COLO668 (cell line): ENCODE results near the gene MMP11.
"Not testable (repeated sequence)": the region's sequence is repeated elsewhere in the genome, so short reads cannot be mapped to it uniquely, and the experiment has no call there.

Experiments used
- DNase-seq: peaks from one replicate; lab custom pipeline; 2025; ENCODE audit not compliant: unreplicated experiment; lab: John Stamatoyannopoulos, UW

MMP11 gene, protein sequence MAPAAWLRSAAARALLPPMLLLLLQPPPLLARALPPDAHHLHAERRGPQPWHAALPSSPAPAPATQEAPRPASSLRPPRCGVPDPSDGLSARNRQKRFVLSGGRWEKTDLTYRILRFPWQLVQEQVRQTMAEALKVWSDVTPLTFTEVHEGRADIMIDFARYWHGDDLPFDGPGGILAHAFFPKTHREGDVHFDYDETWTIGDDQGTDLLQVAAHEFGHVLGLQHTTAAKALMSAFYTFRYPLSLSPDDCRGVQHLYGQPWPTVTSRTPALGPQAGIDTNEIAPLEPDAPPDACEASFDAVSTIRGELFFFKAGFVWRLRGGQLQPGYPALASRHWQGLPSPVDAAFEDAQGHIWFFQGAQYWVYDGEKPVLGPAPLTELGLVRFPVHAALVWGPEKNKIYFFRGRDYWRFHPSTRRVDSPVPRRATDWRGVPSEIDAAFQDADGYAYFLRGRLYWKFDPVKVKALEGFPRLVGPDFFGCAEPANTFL

DNA sequence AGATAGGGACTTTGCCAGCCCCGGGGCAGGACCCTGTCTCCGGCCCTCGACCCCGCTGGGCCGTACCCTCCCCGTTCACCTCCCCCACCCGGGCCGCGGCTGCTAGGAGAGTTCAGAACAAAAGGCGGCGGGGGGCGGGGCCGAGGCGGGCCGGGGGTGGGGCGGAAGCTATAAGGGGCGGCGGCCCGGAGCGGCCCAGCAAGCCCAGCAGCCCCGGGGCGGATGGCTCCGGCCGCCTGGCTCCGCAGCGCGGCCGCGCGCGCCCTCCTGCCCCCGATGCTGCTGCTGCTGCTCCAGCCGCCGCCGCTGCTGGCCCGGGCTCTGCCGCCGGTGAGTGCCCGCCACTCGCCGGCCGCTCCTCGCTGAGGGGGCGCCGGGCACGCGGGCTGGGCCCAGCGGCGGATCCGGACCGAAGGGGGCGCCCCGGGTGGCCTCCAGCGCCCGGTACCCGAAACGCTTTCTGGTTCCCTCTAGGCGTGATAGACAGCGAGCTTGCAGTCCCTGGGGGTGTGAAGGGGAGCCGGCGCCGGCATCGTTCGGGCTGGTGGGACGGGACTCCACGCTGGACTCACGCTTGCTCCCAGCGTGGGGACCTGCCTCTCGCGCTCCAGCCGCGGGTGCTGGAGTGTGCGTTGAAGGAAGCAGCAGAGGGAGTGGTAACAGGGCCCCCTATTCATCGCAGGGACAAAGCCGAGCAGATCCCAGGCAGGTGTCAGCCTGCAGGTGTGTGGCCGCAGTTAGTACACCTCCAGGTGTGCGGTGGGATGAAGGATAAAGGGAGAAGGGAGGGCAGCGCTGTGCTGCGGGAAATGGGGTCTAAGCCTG lies at the start of gene MMP11:
Gene MMP11 (plus strand): TSS at position 201 of the 825 bp plus-strand sequence. CDS start 22 bp downstream, at position 223.
- peak; percentile 85 for DNase-seq

DNA sequence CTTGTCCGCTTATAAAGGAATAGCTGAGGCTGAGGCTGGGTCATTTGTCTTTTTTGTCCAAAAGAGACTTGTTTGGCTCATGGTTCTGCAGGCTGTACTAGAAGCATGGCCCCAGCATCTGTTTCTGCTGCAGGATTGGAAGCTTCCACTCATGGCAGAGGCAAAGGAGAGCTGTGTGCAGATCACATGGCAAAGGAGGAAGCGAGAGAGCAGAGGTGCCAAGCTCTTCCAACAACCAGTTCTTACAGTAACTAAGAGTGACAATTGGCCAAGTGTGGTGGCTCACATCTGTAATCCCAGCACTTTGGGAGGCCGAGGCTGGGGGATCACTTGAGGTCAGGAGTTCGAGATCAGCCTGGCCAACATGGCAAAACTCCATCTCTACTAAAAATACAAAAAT lies 44.5 kb upstream of the MMP11 start:
- DNase-seq: not testable (repeated sequence)

DNA sequence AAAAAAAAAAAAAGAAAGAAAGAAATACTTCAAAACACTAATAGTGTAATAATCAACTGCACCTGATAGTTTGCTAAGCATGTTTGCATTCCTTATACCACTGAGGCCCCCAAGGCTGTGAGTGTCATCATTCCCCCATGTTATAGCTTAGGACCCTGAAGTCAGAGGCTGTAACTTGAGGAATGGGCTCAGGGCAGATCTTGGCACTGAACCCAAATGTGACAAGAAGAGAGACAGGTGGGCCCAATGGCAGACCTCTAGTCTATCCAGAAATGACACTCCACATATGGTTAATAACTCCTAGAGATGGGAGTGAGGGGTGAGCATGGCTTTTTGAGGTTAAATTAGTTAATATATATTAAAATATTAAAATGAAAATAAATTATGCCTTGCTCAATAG lies 35.0 kb upstream of the MMP11 start:
- no peak for DNase-seq

DNA sequence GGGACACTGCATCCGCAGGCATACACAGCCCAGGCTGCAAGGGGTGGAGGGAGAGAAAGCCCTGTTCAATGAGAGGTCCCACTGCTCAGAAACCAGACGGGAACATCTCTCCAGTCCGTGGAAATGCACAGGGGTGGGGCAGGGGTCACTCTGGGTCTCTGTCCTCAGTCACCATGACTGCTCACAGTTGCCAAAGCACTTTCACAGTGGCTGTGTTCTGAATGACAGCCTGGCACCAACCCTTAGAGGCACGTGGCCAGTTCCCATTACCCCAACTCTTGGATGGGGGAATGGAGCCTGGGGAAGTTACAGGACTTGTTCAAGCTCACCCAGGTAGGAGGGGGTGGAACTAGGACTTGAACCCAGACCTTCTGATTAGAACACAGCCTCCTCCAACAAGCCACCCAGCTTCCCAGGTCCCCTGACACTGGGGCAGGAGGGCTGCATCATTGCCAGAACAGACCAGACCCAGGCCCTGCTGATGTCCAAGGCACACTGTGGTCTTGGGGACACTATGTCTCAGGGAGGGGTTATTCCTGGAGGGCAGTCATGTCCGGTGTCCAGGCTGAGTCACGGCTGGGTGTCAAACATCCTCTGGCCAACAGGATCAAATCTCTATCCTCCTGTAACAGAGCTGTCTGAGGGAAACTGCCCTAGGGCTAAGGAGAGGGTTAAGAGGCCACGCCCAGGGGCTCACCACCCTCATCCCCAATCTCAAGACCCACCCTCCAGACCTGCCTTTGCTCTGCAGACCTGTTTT lies 30.0 kb upstream of the MMP11 start:
- no peak for DNase-seq

DNA sequence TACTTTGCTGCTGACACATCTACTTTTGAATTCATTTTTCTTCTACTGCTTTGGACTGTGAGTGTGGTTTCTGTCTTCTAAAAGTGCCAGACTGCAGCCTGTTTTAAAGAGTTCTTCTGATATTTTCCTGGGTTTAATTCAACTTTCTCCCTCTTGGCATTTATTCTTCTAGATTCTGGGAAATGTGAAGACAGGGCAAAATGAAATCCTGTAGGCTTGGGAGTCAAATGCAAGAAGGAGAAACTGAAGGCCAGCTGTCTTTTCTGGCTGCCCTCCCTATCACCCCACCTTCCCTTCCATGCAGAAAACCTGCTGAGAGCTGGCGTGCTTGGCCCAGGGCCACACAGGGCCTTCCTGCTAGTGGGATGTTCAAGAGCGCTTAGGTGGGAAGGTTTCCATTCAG lies 29.3 kb upstream of the MMP11 start:
- DNase-seq: no peak

DNA sequence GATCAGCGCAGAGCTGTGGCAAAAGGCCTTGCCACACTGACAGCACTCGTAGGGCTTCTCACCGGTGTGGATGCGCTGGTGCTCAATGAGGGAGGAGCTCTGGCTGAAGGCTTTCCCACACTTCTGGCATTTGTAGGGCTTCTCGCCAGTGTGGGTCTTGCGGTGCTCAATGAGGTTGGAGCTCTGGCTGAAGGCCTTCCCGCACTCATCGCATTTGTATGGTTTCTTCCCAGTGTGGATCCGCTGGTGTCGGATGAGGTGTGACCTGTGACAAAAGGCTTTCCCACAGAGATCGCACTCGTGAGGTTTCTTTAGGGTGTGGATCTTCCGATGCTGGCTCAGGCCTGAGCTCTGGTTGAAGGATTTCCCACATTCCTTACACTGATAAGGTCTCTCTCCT lies 28.6 kb upstream of the MMP11 start:
- DNase-seq: no peak

DNA sequence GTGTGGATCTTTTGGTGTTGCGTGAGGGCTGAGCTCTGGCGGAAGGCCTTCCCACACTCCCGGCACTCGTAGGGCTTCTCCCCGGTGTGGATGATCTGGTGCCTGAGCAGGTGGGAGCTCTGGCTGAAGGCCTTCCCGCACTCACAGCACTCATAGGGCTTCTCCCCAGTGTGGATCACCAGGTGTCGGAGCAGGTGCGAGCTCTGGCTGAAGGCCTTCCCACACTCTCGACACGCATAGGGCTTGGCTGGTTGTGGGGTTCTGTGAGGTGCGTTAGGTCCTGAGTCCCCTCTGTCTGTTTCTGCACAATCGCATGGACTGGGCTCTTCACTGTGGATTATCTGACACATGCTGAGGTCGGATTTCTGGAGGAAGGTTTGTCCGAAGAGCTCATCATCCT lies 28.2 kb upstream of the MMP11 start:
- no peak for DNase-seq

DNA sequence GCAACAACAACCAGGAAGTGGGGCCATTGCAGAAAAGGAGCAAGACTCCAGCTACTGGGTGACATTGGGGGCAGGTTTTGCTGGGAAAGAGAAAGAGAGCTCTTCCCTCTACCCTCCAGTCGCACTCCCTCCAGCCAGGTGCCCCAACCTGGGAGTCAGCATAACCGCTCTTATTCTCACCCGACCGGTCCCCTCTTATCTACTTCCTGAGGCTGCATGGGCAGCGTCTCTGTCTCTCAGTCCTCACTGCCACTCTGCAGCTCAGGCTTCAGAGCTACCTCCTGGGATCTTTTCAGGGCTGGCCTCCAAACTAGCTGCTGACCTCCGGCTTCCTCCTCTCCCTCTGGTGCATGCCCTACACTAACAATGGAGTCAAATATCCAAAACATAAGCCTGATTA lies 26.9 kb upstream of the MMP11 start:
- DNase-seq: no peak

DNA sequence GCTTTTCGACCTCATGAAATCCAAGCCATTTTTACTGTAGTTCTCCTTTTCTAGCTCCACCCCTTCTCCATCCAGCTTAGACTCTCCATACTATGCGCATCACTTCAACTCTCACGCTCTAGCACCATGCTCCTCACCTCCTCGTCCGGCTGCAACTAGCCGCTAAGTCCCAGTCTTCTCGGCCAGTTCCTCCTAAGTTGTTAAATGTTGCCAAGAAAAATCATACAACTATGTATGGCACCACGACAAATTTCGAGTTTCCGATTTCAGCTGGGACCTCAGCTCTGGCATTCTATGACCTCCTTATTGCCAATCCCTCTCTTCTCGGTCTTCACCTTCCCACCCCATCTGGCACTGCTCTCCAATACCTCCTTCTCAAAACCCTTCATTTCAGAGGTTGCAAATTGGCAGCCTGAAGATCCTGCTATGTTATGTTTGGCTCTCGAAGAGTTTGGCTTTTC lies 22.8 kb upstream of the MMP11 start:
- DNase-seq: no peak

DNA sequence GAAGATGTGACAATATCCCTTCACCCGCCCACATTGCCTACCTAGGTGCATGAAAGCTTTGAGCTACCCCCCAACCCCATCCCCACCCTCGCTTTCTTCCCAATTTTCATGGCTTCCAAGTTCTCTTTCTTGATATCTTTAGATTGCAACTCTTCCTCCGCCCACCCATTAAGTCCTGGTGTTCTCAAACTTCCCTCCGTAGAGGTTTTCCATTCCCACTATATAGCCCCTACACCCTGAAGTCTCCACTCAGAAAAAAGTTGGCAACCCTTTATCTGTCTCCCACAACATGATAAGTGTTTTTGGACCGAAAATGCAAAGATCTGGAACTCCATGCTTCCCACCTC lies 22.3 kb upstream of the MMP11 start:
- no peak for DNase-seq

DNA sequence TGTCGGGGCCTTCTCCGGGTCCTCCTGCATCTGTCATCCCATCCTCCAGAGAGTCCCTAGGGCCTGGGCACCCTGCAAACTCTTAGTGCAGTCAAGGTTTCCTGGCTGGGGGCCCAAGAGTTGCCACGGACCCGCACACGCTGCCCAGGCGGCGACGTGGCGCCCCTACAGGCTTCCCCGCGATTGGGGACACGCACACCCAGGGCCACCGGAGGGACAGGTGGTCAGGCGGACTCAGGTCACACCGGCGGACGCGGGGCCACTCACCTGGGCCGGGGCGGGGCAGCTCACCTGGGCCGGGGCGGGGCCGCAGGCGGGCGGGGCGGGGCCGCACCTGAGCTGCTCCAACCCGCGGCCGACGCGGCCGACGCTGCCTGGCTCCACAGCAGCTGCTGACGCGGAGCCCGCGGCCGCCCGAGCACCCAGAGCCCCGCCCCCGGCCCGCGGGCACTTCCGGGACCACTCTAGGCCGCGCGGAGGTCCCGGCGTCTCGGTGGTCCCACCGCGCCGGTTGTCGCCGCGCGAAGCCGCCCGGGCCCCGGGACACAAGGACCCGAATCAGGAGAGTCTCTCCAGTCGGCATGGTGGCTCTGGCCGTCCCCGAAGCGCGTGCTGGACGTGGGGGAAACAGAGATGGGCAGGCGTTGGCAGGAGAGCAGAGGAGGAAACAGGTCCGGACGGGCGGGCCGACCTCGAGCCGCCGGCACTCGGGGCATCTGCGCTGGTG lies 21.8 kb upstream of the MMP11 start, which contains the start of gene ZNF70:
Gene ZNF70 (minus strand): TSS at position 399 of the 727 bp plus-strand sequence. CDS start 5,972 bp downstream, outside the sequence.
- DNase-seq: peak; percentile 97

DNA sequence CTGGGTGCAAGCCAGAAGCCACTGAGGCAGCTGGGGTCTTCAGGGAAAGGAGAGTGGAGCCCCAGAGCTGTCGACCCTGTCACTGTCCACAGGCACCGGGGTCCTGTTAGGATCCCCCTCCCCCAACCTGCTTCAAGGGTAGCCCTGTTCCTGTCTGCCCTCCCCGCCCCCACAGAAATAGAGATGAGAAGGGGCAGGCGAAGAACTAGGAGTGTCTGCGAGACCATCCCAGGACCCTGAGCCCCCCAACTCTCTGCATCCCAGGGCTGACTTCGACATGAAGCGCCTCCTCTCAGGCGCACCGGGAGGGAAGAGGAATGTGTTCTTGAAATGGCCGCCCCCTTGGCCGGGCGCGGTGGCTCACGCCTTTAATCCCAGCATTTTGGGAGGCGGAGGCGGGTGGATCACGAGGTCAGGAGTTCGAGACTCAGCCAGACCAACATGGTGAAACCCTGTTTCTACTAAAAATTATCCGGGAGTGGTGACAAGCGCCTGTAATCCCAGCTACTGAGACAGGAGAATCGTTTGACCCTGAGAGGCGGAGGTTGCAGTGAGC lies 21.1 kb upstream of the MMP11 start:
- peak; percentile 38 for DNase-seq

DNA sequence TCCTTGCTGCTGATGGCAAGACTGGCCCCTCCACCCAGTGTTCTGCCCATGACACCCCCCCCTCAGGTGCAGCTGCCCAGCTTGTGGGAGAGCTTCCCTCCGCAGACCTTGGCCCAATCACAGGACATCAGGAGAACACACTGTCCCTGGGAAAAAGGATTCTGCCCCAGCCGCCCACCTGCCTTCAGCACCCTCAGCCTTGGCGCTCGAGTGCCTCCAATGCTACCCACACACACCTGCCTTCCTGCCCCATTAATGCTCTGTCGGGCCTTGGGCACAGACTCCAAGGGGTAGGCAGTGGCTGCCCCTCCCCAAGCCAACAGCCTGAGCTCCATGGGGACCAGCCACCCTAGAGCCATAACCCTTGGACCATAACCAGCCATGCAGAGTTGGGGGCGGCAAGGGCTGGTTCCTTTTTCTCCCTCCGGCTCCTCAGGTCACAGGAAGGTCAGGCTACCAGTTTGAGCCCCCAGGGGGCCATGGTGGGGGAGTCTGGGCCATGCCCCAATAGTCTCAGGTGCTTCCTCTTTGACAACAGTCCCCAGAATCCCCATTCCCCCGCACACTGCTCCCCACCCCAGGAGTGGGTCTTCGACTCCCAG lies 20.5 kb upstream of the MMP11 start:
- peak; percentile 23 for DNase-seq

DNA sequence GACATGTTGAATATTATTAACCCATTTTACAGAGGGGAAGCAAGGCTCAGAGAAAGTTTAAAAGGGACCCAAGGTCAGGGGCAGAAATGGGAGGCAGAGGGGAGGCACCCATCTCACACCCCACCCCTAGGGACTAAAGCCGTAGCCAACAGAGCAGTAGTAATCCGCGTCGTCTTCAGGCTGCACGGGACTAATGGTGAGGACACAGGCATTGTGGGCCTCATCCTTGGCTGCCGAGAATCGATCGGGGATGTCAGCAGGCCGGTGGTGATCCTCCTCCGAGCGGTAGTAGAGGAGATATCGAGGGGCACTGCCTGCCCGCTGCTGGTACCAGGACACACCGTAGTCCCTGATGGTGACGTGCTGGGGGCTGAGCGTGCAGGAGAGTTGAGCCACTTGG lies 19.9 kb upstream of the MMP11 start:
- no peak for DNase-seq

DNA sequence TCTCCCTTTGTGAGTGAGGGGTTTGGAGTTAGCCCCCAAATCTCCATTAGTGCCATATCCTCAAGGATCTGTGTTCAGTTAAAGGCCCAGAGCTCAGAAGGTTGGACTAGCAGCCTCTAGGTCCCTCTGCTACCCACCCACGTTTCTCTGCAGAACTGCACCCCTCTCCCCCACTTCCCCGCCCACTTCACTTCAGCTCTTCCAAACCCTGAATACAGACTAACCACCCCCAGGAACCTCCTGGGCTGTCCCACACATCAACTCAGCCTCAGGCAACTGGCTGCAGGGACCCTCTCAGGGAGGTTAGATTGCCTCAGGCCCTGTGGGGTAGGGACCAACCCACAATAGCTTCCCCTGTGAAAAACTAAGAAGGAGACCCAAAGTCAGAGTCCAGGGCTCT lies 19.3 kb upstream of the MMP11 start:
- DNase-seq: no peak

DNA sequence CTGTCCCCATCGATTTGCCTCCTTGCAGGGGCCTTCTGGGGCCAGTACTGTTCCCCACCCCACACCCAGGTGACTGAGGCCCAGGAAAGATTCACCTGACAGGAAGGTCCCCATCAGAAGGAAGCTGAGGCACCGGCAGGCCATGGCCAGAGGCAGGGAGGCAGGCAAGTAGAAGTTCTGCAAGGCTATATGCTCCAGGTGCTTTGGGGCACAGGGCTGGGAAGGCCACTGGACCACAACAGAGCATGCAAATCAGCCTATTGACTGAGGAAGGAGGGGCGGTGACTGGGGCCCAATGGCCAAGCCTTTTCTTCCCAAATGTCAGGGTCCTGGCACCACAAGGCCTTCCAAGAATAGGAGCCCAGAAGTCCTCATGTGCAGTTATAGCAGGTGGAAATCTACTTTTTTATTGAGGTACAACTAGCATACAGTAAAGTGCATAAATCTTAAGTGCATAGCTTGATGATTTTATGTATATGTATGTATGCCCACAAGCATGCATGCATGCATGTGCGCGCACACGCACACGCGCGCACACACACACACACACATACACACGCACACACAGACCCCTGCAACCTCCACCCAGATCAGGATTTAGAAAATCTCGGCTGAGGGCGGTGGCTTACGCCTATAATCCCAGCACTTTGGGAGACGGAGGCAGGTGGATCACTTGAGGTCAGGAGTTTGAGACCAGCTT lies 18.3 kb upstream of the MMP11 start, which contains the start of gene VPREB3:
Gene VPREB3 (minus strand): TSS at position 206 of the 700 bp plus-strand sequence. CDS start 62 bp downstream, at position 144.
- DNase-seq: no peak

DNA sequence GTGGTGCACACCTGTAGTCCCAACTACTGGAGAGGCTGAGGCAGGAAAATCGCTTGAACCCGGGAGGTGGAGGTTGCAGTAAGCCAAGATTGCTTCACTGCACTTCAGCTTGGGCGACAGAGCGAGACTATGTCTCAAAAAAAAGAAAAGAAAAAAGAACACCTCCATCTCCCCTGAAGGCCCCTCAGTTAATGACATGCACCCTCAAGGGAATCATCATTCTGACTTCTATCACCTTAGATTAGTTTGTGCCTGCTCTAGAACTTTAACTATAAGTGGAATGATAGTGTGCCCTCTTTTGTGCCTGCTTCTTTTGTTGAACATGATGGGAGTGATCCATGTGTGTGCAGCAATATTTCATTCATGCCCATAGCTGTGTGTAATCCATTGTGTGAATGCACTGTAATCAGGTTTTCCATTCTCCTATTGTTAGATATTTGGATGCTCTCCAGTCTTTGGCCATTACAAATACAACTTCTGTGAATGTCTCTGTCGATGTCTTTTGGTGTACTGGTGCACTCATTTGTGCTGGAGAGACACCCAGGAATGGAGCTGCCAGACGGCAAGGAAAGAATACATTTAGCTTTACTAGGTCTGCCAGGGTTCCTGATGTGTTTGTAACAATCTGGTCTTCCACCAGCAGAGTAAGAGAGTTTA lies 17.5 kb upstream of the MMP11 start:
- no peak for DNase-seq

DNA sequence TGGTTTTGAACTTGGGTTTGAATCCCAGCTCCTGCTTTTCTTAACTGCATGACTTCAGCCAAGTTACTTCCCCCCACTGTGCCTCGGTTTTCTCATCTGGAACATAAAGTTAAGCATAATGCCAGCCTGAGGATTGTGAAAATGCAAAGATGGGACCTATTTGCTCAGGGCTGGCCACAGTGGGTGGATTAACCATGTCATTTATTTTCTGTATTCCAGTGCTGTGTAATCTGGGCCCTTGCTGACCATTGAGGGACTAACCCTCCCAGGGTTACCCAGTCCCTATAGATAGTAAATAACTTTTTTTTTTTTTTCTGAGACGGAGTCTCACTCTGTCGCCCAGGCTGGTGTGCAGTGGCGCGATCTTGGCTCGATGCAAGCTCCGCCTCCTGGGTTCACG lies 16.9 kb upstream of the MMP11 start:
- no peak for DNase-seq

DNA sequence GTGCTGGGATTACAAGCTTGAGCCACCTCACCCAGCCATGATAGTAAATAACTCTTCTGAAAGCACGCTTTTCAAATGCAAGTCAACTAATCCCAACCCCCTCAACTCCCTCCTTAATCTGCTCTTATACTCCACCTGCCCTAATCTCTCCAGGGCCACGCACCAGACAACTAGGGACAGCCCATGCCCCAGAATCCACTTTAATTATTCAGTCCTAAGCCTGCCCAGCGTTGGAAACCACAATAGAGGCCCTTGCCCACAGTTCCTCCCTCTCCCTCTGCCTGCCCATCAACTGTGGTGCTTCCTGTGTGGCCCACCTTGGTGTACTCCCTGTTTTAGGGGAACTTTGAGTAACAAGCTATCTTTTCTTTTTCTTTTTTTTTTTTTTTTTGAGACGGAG lies 15.8 kb upstream of the MMP11 start:
- no peak for DNase-seq
